K562 (cell line): ENCODE measurements around the gene INHBC. TPM values are rescaled to one million over a fixed set of nuclear protein-coding genes. Genes with fewer than 3 reads are reported as not detected.
A peak's percentile ranks its signal among the peaks of the same experiment; 100 is the strongest.

Source experiments
- ARID1B ChIP-seq: fragments of 450-650 bp; IDR thresholded peaks from 2 replicates; pipeline ENCODE4 v1.6.1; 2016; ENCODE audit warnings: antibody characterized with exemption, mild to moderate bottlenecking, inconsistent platforms
- ASH1L ChIP-seq: fragments of 450-650 bp; IDR thresholded peaks from 2 replicates; pipeline ENCODE4 v1.6.1; 2018; ENCODE audit warnings: borderline replicate concordance, mild to moderate bottlenecking, low read depth; ENCODE audit not compliant: partially characterized antibody
- BHLHE40 ChIP-seq: IDR thresholded peaks from 2 replicates; pipeline ENCODE4 v1.6.1; 2011; ENCODE audit warnings: low read length, improper control_type of control experiment
- CHD2 ChIP-seq: IDR thresholded peaks from 2 replicates; pipeline ENCODE4 v1.6.1; 2011; ENCODE audit warnings: low read depth, low read length
- CHD4 ChIP-seq: fragments of 200-600 bp; sonication (generic); IDR thresholded peaks from 3 replicates; pipeline ENCODE4 v1.6.1; 2012; ENCODE audit warnings: low read depth, mild to moderate bottlenecking, mixed read lengths, low read length, inconsistent platforms; ENCODE audit not compliant: insufficient read depth, insufficient replicate concordance, poor library complexity, severe bottlenecking
- DDX20 ChIP-seq: fragments of 450-650 bp; IDR thresholded peaks from 2 replicates; pipeline ENCODE4 v1.6.1; 2016; ENCODE audit warnings: missing genetic modification characterization, low read depth, mild to moderate bottlenecking, missing compliant biosample characterization, moderate library complexity
- E2F4 ChIP-seq: sonication (generic); formaldehyde crosslinking; IDR thresholded peaks from 2 replicates; pipeline ENCODE4 v1.8.0; 2022; ENCODE audit warnings: mild to moderate bottlenecking, low read depth, missing genetic modification reagents
- FOXK1 ChIP-seq: sonication (generic); formaldehyde crosslinking; IDR thresholded peaks from 2 replicates; pipeline ENCODE4 v1.8.0; 2022; ENCODE audit warnings: missing genetic modification reagents, mild to moderate bottlenecking, borderline replicate concordance
- L3MBTL2 ChIP-seq: fragments of 450-650 bp; IDR thresholded peaks from 2 replicates; pipeline ENCODE4 v1.6.1; 2016; ENCODE audit warnings: mild to moderate bottlenecking, moderate library complexity
- MLLT1 ChIP-seq, 2 experiments: fragments of 450-650 bp; IDR thresholded peaks; 2 replicates each; pipeline ENCODE4 v1.6.1; 2016
- NCOA2 ChIP-seq, 2 experiments: fragments of 450-650 bp; IDR thresholded peaks; 2 replicates each; pipeline ENCODE4 v1.6.1; 2018; ENCODE audit warnings: mild to moderate bottlenecking in 2 of 2, moderate library complexity in 1 of 2; ENCODE audit not compliant: partially characterized antibody in 2 of 2
- NCOA4 ChIP-seq: fragments of 450-650 bp; IDR thresholded peaks from 2 replicates; pipeline ENCODE4 v1.6.1; 2018; ENCODE audit warnings: mild to moderate bottlenecking; ENCODE audit not compliant: partially characterized antibody
- NFIC ChIP-seq: fragments of 450-650 bp; IDR thresholded peaks from 2 replicates; pipeline ENCODE4 v1.6.1; 2017; ENCODE audit warnings: mild to moderate bottlenecking, inconsistent platforms
- NR2C2 ChIP-seq, 2 experiments: fragments of 200-800 bp in 1 of 2; sonication (Bioruptor generic) in 1 of 2; sonication (generic) in 1 of 2; formaldehyde crosslinking in 1 of 2; IDR thresholded peaks; 2 replicates each; pipeline versions ENCODE4 v1.6.1 to v1.8.0; 2016 to 2022; ENCODE audit warnings: mild to moderate bottlenecking in 1 of 2, missing compliant biosample characterization in 1 of 2, missing genetic modification characterization in 1 of 2, missing genetic modification reagents in 1 of 2
- PHF20 ChIP-seq: fragments of 450-650 bp; IDR thresholded peaks from 2 replicates; pipeline ENCODE4 v1.6.1; 2018; ENCODE audit not compliant: partially characterized antibody
- RCOR1 ChIP-seq, 2 experiments: IDR thresholded peaks; 2 replicates each; pipeline ENCODE4 v1.6.1; 2012; ENCODE audit warnings: low read depth in 2 of 2, low read length in 2 of 2, borderline replicate concordance in 1 of 2, improper control_type of control experiment in 1 of 2
- TFAP4 ChIP-seq: sonication (generic); formaldehyde crosslinking; IDR thresholded peaks from 2 replicates; pipeline ENCODE4 v1.8.0; 2022; ENCODE audit warnings: missing genetic modification reagents, mild to moderate bottlenecking, moderate library complexity, borderline replicate concordance
- TSC22D4 ChIP-seq: fragments of 450-650 bp; IDR thresholded peaks from 2 replicates; pipeline ENCODE4 v1.6.1; 2016; ENCODE audit warnings: missing genetic modification characterization, missing biosample characterization, control low read depth
- ZEB2 ChIP-seq: fragments of 450-650 bp; IDR thresholded peaks from 2 replicates; pipeline ENCODE4 v1.6.1; 2016
- ZNF217 ChIP-seq: sonication (generic); formaldehyde crosslinking; IDR thresholded peaks from 2 replicates; pipeline ENCODE4 v1.8.0; 2022; ENCODE audit warnings: mild to moderate bottlenecking, missing genetic modification reagents
- ZNF57 ChIP-seq: fragments of 450-650 bp; formaldehyde crosslinking; IDR thresholded peaks from 2 replicates; pipeline ENCODE4 v1.4.0; 2020; ENCODE audit warnings: mild to moderate bottlenecking, moderate library complexity
- polyA plus RNA-seq, 8 experiments: library from polyadenylated mRNA; depleted of rRNA in 4 of 8; stranded (reverse) in 5 of 8; unstranded in 3 of 8; fragments of >200 nt; fragmentation: Nextera tagmentation in 2 of 8; fragmentation: Illumina TruSeq in 1 of 8; extraction: Ambion mirVana in 2 of 8; extraction: Trizol in 1 of 8; gene quantifications; 2 replicates each; pipeline versions ENCODE4 v1.2.1 to v1.2.3, GENCODE V29; 2011 to 2014; ENCODE audit warnings: inconsistent platforms in 1 of 8, missing spikeins in 1 of 8
- total RNA-seq, 7 experiments: library from RNA; depleted of rRNA in 6 of 7; stranded (reverse); fragments of >200 nt in 6 of 7; fragmentation: Illumina TruSeq in 2 of 7; extraction: Trizol in 2 of 7; gene quantifications; 2 replicates each; pipeline versions ENCODE4 v1.2.1 to v1.2.3, GENCODE V29; 2011 to 2021; ENCODE audit warnings: low replicate concordance in 1 of 7
- TF ChIP-seq, protein P1 (sequence below): IDR thresholded peaks from 3 replicates; pipeline ENCODE4 v1.6.1; 2011; ENCODE audit warnings: borderline replicate concordance, mild to moderate bottlenecking, moderate library complexity; ENCODE audit not compliant: insufficient read length; ENCODE audit errors: extremely low read depth

INHBC gene
- total and polyA plus RNA-seq, 9 of the 15 experiments (the other 6 are each of a cell fraction or from before 2014, with no cell fraction given): 0.07 to 0.24 (median 0.15) TPM; not detected in 4

DNA sequence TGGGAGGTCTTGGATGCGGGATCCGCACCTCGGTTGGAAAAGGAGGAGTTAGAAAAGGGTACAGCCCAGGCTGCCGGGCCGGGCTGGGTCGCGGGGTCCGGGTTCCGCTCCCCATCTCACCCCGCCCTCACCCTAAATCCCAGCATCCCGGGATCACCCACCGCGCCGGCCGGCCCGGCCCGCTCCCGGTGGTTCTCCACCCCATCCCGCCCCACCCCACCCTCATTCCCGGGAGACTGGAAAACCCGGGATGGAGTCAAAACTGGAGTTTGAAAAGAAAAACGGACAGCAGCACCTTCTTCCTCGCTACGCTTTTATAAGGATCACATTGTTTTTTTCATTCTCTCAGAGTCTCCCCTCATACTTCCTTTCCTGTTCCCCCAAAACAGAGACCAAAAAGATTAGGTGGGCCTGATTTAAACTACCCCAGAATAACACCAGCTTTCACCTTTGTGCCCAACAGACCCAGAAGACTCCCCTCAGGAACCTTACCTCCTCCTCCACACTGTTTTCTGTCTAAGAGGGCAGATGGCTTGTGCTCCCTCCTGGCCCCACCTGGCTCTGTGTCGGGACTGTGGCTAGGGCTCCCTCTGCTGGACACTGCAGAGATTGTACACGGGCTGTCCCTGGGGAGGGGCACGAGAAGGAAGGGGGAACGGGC, 27.8 kb downstream of the INHBC start (continued):
- TF ChIP-seq, protein P1, sequence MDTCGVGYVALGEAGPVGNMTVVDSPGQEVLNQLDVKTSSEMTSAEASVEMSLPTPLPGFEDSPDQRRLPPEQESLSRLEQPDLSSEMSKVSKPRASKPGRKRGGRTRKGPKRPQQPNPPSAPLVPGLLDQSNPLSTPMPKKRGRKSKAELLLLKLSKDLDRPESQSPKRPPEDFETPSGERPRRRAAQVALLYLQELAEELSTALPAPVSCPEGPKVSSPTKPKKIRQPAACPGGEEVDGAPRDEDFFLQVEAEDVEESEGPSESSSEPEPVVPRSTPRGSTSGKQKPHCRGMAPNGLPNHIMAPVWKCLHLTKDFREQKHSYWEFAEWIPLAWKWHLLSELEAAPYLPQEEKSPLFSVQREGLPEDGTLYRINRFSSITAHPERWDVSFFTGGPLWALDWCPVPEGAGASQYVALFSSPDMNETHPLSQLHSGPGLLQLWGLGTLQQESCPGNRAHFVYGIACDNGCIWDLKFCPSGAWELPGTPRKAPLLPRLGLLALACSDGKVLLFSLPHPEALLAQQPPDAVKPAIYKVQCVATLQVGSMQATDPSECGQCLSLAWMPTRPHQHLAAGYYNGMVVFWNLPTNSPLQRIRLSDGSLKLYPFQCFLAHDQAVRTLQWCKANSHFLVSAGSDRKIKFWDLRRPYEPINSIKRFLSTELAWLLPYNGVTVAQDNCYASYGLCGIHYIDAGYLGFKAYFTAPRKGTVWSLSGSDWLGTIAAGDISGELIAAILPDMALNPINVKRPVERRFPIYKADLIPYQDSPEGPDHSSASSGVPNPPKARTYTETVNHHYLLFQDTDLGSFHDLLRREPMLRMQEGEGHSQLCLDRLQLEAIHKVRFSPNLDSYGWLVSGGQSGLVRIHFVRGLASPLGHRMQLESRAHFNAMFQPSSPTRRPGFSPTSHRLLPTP: no peak
- peak; percentile 76 for TF ChIP-seq L3MBTL2
- TF ChIP-seq TSC22D4 (tag): no peak
- peak in 1 of 2 experiments; percentile 21; a peak in 1 of 4 replicates for TF ChIP-seq MLLT1 (IDR thresholded peaks at IDR 0.05)
- TF ChIP-seq ZNF217 (CRISPR knock-in tag): no peak
- peak; percentile 91 for TF ChIP-seq TFAP4 (CRISPR knock-in tag)
- TF ChIP-seq CHD4: no peak
- TF ChIP-seq PHF20: no peak
- TF ChIP-seq NCOA4: no peak
- TF ChIP-seq CHD2: no peak
- TF ChIP-seq FOXK1: no peak
- TF ChIP-seq NCOA2 (IDR thresholded peaks at IDR 0.05; ENCODE audit: partially characterized antibody in 2 of 2): no peak
- TF ChIP-seq ASH1L: no peak
- peak; percentile 87; the same call in 1 of the 2 replicates for TF ChIP-seq ZEB2
- TF ChIP-seq DDX20 (tag): no peak
- no peak for TF ChIP-seq ZNF57
- peak; percentile 80 for TF ChIP-seq BHLHE40
- 0 out of 2 replicates have a peak, but pooled peaks have one; percentile 34 for TF ChIP-seq ARID1B
- TF ChIP-seq E2F4 (CRISPR knock-in tag): no peak
- TF ChIP-seq NFIC: peak; percentile 33; the same call in 1 of the 2 replicates
- peak in 1 of 2 experiments; percentile 31; a peak in 1 of 4 replicates for TF ChIP-seq RCOR1 (IDR thresholded peaks at IDR 0.05; ENCODE audit: borderline replicate concordance in 1 of 2, low read depth in 2 of 2, low read length in 2 of 2)
- TF ChIP-seq NR2C2 (CRISPR knock-in tag; IDR thresholded peaks at IDR 0.05): no peak
- TF ChIP-seq NR2C2 (tag; IDR thresholded peaks at IDR 0.05): no peak
